ENCODE results near the gene UCP1. TPM values are rescaled to one million over a fixed set of nuclear protein-coding genes. Genes with fewer than 3 reads are reported as not detected.
A peak's percentile ranks its signal among the peaks of the same experiment; 100 is the strongest.
"Not testable (repeated sequence)": the region's sequence is repeated elsewhere in the genome, so short reads cannot be mapped to it uniquely, and the experiment has no call there.

Gene UCP1
- total RNA-seq, 1 donor from 2014 or later, result not detected

- peak in 1 of 2 donors; percentile 40 for DNase-seq (ENCODE audit: low read depth in 2 of 2)
These were observed 34.7 kb downstream of the UCP1 start for GRCh38 chr4:140533951-140534480.

GRCh38 chr4:140529434-140529833, 39.3 kb downstream of the UCP1 start:
- DNase-seq (ENCODE audit: low read depth in 2 of 2), result no peak

DNA sequence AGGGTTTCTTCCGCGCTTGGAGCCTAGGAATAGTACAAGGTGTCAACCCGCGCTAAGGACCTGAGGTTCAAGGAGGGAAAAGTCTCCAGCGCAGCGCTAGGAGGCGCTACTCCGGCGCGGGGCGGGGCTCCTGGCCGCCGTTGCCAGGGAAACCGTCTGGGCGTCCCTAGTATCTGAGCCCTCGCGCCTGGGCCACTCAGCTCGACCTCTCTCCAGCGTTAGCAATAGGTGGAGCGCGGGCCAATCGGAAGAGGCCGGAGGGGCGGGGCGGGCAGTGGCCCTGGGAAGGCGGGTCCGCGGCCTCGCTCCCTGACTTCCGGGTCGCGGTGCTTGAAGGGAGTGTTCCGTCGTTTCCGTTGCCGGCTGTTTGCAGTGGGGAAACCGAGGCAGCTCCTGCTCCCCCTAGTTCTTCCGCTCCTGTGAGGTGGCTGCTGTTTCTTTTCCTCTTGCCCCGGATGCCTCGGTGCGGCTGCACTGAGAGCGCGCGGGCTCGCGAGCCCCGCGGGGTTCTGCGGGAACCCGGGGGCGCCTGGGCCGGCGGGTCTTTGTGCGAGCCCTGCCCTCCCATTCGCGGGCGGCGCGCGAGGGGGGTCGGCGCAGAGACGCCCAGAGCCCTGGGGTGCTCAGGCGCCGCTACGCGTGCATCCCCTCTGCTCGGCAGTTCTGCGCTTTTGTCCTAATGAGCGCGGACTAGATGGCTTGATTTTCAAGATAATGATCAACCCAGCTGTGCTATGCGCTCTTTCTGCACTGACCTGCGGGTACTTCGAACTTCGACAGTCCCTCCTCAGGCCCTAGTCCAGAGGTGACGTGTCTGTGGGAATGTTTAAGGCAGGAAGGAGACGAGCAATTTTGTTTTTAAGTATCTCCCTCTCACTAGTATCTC, 44.7 kb downstream of the UCP1 start, which contains the start of gene ELMOD2:
ELMOD2 (plus strand) TSS at position 312 of the 886 bp plus-strand sequence. CDS start 1,261 bp downstream, outside the sequence.
- peak; percentile 97 to 98 for DNase-seq (ENCODE audit: low read depth in 2 of 2)

GRCh38 chr4:140523370-140523856, 45.3 kb downstream of the UCP1 start:
- no peak for DNase-seq (ENCODE audit: low read depth in 2 of 2)

GRCh38 chr4:140515423-140515822, 53.3 kb downstream of the UCP1 start:
- DNase-seq (ENCODE audit: low read depth in 2 of 2), result no peak

DNA sequence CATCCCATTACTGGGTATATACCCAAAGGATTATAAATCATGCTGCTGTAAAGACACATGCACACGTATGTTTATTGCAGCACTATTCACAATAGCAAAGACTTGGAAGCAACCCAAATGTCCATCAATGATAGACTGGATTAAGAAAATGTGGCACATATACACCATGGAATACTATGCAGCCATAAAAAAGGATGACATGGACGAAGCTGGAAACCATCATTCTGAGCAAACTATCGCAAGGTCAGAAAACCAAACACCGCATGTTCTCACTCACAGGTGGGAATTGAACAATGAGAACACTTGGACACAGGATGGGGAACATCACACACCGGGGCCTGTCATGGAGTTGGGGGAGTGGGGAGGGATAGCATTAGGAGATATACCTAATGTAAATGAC, 55.0 kb downstream of the UCP1 start:
- not testable (repeated sequence) for DNase-seq (ENCODE audit: low read depth in 2 of 2)

Other genes starting within 250 kb of the UCP1 start
- 31.2 and 36.5 TPM in 2 replicates for gene SCOC, start 195.3 kb downstream of the UCP1 start, total RNA-seq
- under 0.01 TPM in 2 replicates for gene CLGN, start 141.3 kb downstream of the UCP1 start, total RNA-seq
- not detected in 2 replicates for gene MGAT4D, start 70.7 kb downstream of the UCP1 start, total RNA-seq
- 10.7 and 11.7 TPM in 2 replicates for gene ELMOD2, start 44.8 kb downstream of the UCP1 start, total RNA-seq
- gene TBC1D9, start 187.4 kb upstream of the UCP1 start, total RNA-seq, result 37.7 and 66.7 TPM in 2 replicates